Measurements from ENCODE around the gene SLC35A1. TPM values are rescaled to one million over a fixed set of nuclear protein-coding genes. Genes with fewer than 3 reads are reported as not detected.

Gene SLC35A1, protein sequence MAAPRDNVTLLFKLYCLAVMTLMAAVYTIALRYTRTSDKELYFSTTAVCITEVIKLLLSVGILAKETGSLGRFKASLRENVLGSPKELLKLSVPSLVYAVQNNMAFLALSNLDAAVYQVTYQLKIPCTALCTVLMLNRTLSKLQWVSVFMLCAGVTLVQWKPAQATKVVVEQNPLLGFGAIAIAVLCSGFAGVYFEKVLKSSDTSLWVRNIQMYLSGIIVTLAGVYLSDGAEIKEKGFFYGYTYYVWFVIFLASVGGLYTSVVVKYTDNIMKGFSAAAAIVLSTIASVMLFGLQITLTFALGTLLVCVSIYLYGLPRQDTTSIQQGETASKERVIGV
- 10.8 and 13.2 TPM in 2 replicates for total RNA-seq

DNA sequence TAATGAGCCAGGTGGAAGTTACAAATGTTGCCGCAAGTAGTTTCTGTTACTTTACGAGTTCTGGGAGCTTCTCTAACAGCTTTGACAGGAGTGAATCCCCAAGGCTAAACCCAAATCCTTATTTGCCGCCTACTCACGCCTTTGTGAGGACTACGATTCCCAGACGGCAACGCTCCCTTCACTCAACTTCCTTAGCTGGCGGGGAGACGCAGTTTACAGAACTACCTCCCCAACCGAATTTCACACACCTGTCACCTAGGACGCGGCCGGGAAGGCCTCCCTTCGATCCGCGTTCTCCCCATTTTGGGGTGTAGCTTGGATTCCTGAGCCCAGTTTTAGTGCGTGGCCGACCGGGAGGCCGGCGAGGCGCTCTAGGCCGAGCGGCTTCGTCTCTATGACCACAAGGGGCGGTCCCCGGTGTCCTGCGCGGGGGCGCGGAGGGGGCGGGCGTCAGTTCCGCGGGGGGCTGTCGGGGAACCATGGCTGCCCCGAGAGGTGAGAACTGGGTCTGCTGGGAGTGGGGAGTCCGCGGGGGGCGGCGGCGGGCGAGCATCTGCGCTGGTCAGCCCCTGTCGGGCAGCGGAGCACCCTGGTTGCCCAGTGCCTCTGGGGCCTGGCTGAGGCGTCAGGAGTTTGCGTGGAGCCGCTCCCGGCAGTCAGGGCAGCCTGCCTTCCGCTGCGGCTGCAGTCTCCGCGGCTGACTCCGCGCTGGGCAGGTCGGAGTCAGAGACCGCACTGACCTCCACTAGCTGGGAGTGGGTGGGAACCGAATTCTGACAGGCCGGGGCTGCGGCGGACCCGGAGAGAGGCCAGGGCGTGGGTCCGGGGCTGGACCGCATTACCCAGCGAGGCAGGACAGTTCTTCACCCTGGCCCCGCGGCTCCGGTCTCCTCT lies at the start of gene SLC35A1:
TSS of gene SLC35A1 (plus strand) at position 450 of the 894 bp plus-strand sequence. CDS start at position 480, 30 bp downstream.

Other genes with a start within 250 kb of the SLC35A1 start
- gene SMIM8, start 150.4 kb upstream of the SLC35A1 start, total RNA-seq: 3.1 and 4.5 TPM in 2 replicates
- gene GJB7, start 143.7 kb upstream of the SLC35A1 start, total RNA-seq: not detected in 2 replicates
- gene C6orf163, start 128.2 kb upstream of the SLC35A1 start, total RNA-seq: 0.74 and 1.00 TPM in 2 replicates
- gene CFAP206, start 65.0 kb upstream of the SLC35A1 start, total RNA-seq: 0.20 and 0.40 TPM in 2 replicates
- gene RARS2, start 117.0 kb downstream of the SLC35A1 start, total RNA-seq: 22.7 and 23.6 TPM in 2 replicates
- gene ORC3, start 117.2 kb downstream of the SLC35A1 start, total RNA-seq: 17.8 and 23.4 TPM in 2 replicates
- 17.4 and 19.1 TPM in 2 replicates for gene AKIRIN2, start 229.3 kb downstream of the SLC35A1 start, total RNA-seq

All from mammary microvascular endothelial cell (primary cell).